HuH-7.5 (cell line): Measurements from ENCODE around the gene SPTSSB.

Experiments
- DNase-seq: peaks from one replicate; pipeline ENCODE4 v3.0.0; 2011; ENCODE audit warnings: low spot score

The SPTSSB gene

GRCh38 chr3:161390200-161390599 lies 18.9 kb upstream of the SPTSSB start:
- no peak for DNase-seq

- no peak for DNase-seq
These were observed 18.2 kb upstream of the SPTSSB start for GRCh38 chr3:161389445-161390035.

- DNase-seq = no peak
These were observed 17.5 kb upstream of the SPTSSB start for GRCh38 chr3:161388855-161389254.

- no peak for DNase-seq
These were observed 15.9 kb upstream of the SPTSSB start for GRCh38 chr3:161386991-161387770.

DNA sequence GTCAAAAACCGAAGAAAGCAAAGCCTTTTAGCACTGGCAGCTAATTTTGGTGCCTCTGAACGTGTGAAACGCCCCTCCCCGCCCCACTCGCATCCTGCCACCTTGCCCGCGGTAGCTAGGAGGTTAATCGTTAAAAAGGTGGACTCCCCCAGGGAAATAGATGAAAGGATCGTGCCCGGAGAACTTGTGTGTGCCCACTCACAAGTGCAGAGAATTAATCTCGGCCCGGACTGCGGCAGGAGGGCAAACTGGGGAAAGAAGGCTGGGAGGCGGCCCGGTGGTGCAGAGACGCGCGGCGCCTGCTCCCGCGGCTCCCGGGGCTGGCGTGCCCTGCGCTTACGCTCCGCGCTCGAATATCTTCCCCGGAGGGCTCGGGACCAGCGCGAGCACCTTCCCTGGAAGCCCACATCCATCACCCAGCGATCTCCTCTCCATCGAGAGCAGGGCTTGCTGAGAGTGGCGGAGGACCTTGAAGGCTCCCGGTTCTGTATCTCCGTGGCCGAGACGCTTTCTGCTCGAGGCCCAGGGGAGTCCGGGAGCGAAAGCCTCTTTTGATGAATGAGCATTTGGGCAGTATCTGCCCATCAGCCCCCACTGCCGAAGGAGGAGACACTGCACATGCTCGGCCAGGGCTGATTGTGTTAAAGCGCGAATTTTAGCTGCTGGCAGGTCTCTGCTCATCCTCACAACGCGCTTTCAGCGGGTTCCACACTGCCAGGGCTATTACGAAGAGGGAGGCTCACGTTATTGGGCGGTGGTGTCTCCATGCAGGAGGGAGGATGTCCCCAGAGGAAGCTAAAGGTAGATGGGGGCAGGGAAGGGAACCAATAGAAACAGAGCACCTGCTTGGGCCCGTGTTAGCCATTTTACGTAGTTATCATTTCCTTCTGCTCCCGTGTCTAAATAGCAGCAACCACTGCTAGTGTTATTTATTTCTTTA lies 1.3 kb upstream of the SPTSSB start:
- peak; percentile 35 for DNase-seq

DNA sequence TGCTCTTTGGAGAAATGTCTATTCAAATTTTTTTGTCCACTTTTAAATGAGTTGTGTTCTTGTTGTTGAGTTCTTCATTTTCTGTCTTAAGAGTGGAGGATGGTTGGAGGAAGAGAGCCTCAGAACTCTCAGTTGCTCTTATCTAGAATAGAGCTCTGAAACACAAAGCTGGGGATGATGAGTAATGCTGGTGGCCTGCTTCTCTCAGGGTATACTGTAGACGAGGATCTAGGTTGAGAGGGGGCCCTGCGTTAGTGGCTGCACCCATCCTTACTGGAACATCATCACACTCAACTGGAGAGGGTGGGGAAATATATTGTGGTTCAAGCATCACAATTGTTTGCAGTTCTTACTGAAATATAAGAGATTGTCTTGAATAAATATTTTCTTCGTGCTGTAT lies 1.8 kb downstream of the SPTSSB start:
- no peak for DNase-seq

GRCh38 chr3:161366094-161366493 lies 5.2 kb downstream of the SPTSSB start:
- DNase-seq = no peak

GRCh38 chr3:161358488-161358887 lies 12.8 kb downstream of the SPTSSB start:
- DNase-seq = no peak

- DNase-seq = no peak
These were observed 15.0 kb downstream of the SPTSSB start for GRCh38 chr3:161356287-161356686.

GRCh38 chr3:161355508-161355907 lies 15.8 kb downstream of the SPTSSB start:
- DNase-seq = no peak

DNA sequence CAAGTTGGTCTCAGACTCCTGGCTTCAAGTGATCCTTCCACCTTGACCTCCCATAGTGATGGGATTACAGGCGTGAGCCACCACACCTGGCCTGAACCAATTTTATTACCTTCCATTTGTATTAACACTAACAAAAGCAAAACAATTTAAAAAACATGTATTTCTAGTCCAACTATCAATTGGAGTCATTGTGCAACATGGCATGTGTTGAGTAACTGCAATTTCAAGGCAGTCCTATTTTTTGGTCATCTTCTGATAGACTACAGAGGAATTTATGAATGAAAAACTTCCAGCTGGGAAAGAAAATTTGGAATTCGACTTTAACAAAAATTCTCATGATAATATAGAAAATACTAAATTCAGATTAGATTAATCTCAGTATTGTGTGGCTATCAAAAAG lies 16.8 kb downstream of the SPTSSB start:
- no peak for DNase-seq

DNA sequence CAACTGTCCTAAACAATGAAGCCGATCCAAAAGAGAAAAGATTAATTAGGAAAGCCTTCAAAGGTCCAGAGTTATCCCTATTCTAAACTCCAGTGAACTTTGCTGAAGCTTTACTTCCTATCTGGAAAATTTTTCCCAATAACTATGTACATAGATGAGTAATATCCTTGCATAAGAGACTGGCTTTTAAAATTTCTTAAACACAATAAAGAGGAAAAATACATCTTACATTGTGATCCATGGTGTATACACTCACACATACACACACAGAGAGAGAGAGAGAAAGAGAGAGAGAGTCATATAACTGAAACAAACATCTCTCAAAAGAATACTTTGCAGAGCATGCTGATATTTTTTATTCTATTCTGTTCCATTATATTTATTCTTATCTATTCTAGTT lies 20.0 kb downstream of the SPTSSB start:
- DNase-seq = no peak

GRCh38 chr3:161350916-161351315 lies 20.4 kb downstream of the SPTSSB start:
- no peak for DNase-seq

DNA sequence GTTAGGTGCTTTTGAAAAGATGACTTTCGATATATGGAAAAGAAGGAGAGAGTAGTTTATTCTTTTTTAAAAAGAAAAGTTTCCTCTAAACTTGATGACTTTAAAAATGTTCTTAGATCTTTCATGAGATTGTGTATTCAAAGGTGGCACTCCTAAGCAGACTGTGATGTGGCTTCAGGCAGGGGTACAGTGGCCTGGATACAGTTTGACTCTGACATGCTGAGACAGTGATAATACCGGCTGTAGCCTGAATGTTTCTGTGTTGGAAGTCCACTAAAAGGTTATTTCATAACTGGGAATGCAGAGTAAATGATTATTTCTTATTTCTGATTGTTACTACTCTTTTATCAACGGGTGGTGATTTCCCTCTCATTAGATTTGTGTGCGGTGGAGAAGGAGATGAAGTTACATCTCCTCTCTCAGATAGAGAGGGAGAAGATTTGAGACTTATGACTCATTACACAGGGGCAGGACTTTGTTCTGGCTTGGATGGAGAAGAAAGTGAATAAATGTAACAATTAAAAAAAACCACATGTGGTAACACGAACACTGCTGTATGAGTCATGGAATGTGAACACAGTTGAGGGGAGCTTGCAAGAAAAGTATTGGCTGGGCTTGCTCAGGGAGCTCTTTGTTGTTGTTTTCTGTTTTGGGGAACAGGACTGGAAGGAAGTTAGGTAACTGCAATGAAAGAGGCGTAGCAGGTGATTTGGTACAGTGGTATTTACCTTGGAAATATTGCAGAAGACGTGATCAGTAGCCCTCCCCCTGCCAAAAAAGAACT lies 21.6 kb downstream of the SPTSSB start:
- no peak for DNase-seq

- no peak for DNase-seq
These were observed 22.4 kb downstream of the SPTSSB start for GRCh38 chr3:161348796-161349400.

DNA sequence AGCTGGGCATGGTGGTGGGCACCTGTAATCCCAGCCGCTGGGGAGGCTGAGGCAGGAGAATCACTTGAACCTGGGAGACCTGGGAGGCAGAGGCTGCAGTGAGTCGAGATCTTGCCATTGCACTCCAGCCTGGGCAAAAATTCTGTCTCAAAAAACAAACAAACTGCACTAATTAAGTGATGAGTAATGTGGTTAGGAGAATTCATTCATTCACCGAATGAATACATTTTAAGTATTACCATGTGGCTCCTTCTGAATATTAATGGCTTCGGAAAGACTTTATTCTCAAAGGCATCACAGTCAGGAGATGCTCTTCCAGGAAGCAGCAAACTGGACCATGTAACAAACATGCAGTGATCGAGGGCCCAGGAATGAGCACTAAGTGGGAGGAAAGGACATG lies 23.6 kb downstream of the SPTSSB start:
- DNase-seq = no peak

- DNase-seq = no peak
These were observed 26.3 kb downstream of the SPTSSB start for GRCh38 chr3:161345023-161345422.

- DNase-seq = no peak
These were observed 27.3 kb downstream of the SPTSSB start for GRCh38 chr3:161343986-161344385.

- no peak for DNase-seq
These were observed 27.8 kb downstream of the SPTSSB start for GRCh38 chr3:161343540-161343939.

GRCh38 chr3:161342629-161343028 lies 28.7 kb downstream of the SPTSSB start:
- DNase-seq = no peak
